Left lobe of liver (tissue), 2 donors: ENCODE results near the gene CEP83. TPM values are rescaled to one million over a fixed set of nuclear protein-coding genes. Genes with fewer than 3 reads are reported as not detected.
A peak's percentile ranks its signal among the peaks of the same experiment; 100 is the strongest.
"Not testable (repeated sequence)": the region's sequence is repeated elsewhere in the genome, so short reads cannot be mapped to it uniquely, and the experiment has no call there.

Source experiments
- ATAC-seq: fragments of 200-7000 bp; cut with Tn5 transposase; one replicate; pipeline ENCODE4 v1.9.1; 2020; ENCODE audit warnings: mild to moderate bottlenecking, moderate library complexity
- DNase-seq: peaks from one replicate; pipeline ENCODE4 v3.0.0-alpha.2; 2020; ENCODE audit warnings: low spot score
- total RNA-seq: library from RNA; stranded (reverse); gene quantifications from one replicate; pipeline ENCODE4 v1.2.1, GENCODE V29; 2021
- donor health status: DM: no; HTN: no; CAD: no; lungs with moderate emphysema.
- donor health status: DM: no; HTN: yes; CAD: no.

CEP83 gene
- total RNA-seq, 1 donor from 2014 or later: 3.5 TPM

- DNase-seq: no peak
- no peak for ATAC-seq
These were observed 24.1 kb downstream of the CEP83 start for GRCh38 chr12:94435511-94435927.

GRCh38 chr12:94434171-94434570, 25.5 kb downstream of the CEP83 start:
- DNase-seq (no peak), ATAC-seq (no peak)

- ATAC-seq (no peak), DNase-seq (no peak)
These were observed 25.9 kb downstream of the CEP83 start for GRCh38 chr12:94433744-94434143.

- no peak for ATAC-seq
These were observed 29.4 kb downstream of the CEP83 start for GRCh38 chr12:94430304-94430703.

GRCh38 chr12:94429633-94430032, 30.0 kb downstream of the CEP83 start:
- ATAC-seq (no peak), DNase-seq (no peak)

More at GRCh38 chr12:94430304-94430703, 29.4 kb downstream of the CEP83 start:
- no peak for DNase-seq

- no peak for ATAC-seq
- DNase-seq: no peak
These were observed 30.5 kb downstream of the CEP83 start for GRCh38 chr12:94429191-94429590.

GRCh38 chr12:94427501-94428381, 31.9 kb downstream of the CEP83 start:
- DNase-seq (no peak), ATAC-seq (no peak)

- ATAC-seq (no peak), DNase-seq (no peak)
These were observed 33.6 kb downstream of the CEP83 start for GRCh38 chr12:94426049-94426448.

GRCh38 chr12:94424830-94425229, 34.8 kb downstream of the CEP83 start:
- ATAC-seq: peak; percentile 23
- not testable (repeated sequence) for DNase-seq

- ATAC-seq: no peak
- no peak for DNase-seq
These were observed 37.6 kb downstream of the CEP83 start for GRCh38 chr12:94421868-94422740.

GRCh38 chr12:94418517-94418916, 41.1 kb downstream of the CEP83 start:
- DNase-seq (no peak), ATAC-seq (no peak)

GRCh38 chr12:94416613-94417012, 43.1 kb downstream of the CEP83 start:
- DNase-seq (no peak), ATAC-seq (no peak)

- ATAC-seq (no peak), DNase-seq (no peak)
These were observed 44.6 kb downstream of the CEP83 start for GRCh38 chr12:94415066-94415465.

- peak; percentile 55 for ATAC-seq
- DNase-seq: no peak
These were observed 54.1 kb downstream of the CEP83 start for GRCh38 chr12:94405413-94406116.

- no peak for ATAC-seq
- DNase-seq: no peak
These were observed 54.8 kb downstream of the CEP83 start for GRCh38 chr12:94404854-94405253.

GRCh38 chr12:94401326-94401725, 58.3 kb downstream of the CEP83 start:
- ATAC-seq: no peak
- DNase-seq: no peak

GRCh38 chr12:94398685-94399084, 61.0 kb downstream of the CEP83 start:
- not testable (repeated sequence) for DNase-seq, ATAC-seq

- DNase-seq (no peak), ATAC-seq (no peak)
These were observed 62.3 kb downstream of the CEP83 start for GRCh38 chr12:94397401-94397800.

- not testable (repeated sequence) for ATAC-seq, DNase-seq
These were observed 63.7 kb downstream of the CEP83 start for GRCh38 chr12:94396014-94396413.

- ATAC-seq (no peak), DNase-seq (no peak)
These were observed 69.6 kb downstream of the CEP83 start for GRCh38 chr12:94390130-94390485.

- not testable (repeated sequence) for DNase-seq, ATAC-seq
These were observed 70.1 kb downstream of the CEP83 start for GRCh38 chr12:94389482-94390129.
